A549 treated with CORT108297 at 1 μM for 4 hours (cell line): Measurements from ENCODE around the gene GMEB1. TPM values are rescaled to one million over a fixed set of nuclear protein-coding genes. Genes with fewer than 3 reads are reported as not detected.

Experiments used
- total RNA-seq: library from RNA; stranded (reverse); fragments of 200-300 nt; extraction: Qiagen RNA extraction; gene quantifications from 5 replicates; pipeline ENCODE4 v1.2.3, GENCODE V29; 2022

The GMEB1 gene, protein sequence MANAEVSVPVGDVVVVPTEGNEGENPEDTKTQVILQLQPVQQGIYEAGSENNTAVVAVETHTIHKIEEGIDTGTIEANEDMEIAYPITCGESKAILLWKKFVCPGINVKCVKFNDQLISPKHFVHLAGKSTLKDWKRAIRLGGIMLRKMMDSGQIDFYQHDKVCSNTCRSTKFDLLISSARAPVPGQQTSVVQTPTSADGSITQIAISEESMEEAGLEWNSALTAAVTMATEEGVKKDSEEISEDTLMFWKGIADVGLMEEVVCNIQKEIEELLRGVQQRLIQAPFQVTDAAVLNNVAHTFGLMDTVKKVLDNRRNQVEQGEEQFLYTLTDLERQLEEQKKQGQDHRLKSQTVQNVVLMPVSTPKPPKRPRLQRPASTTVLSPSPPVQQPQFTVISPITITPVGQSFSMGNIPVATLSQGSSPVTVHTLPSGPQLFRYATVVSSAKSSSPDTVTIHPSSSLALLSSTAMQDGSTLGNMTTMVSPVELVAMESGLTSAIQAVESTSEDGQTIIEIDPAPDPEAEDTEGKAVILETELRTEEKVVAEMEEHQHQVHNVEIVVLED
- 5.6 to 6.4 TPM (median 6.2 TPM) in 5 replicates for total RNA-seq

GRCh38 chr1:28668191-28668955 lies at the start of gene GMEB1:
TSS of gene GMEB1 (plus strand) at chr1:28668784. CDS start at chr1:28683613, 14,829 bp downstream.

GRCh38 chr1:28642847-28643635 lies 25.5 kb upstream of the GMEB1 start, which contains the start of gene TAF12:
TSS of gene TAF12 (minus strand) at chr1:28643067. CDS start at chr1:28622081, 20,986 bp downstream.

DNA sequence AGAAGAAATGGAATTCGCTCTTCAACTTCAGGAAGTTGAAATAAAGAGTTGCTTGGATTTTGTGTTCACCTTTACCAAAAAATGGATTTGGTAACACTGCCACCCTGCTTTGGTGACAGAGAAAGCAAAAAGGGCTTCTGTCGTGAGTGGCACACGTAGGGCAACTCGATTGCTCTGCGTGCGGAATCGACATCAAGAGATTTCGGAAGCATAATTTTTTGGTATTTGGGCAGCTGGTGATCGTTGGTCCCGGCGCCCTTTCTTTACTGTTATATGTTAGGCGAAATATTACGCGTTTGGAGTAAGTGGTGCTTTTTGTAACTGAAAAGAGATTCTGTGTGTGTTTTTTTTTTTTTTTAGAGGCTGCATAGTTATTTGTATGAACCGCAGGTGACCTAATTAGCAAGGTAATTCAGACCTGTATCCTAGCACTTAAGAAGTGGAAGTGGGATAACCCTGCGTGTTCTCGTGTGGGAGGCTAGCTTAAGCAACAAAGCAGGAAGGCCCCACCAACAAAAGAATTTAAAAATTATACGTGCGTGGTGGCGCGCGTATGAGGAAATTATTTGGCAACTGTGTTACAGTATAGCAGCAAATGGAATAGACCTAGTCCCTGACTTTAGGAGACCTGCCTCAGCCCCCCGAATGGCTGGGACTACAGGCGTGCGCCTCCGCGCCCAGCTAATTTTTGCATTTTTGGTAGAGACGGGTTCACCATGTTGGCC lies 19.9 kb upstream of the GMEB1 start, which contains the start of gene RNU11:
Gene RNU11, plus strand, starts transcription at position 127 of the 725 bp plus-strand sequence.

GRCh38 chr1:28736450-28737306 lies 68.1 kb downstream of the GMEB1 start, which contains the start of gene YTHDF2:
TSS of gene YTHDF2 (plus strand) at chr1:28736940. CDS start at chr1:28737121, 181 bp downstream.

Other genes starting within 250 kb of the GMEB1 start
- gene RCC1, start 162.7 kb upstream of the GMEB1 start, total RNA-seq: 73.2 to 85.0 TPM (median 82.2 TPM) in 5 replicates
- gene TRNAU1AP, start 115.7 kb upstream of the GMEB1 start, total RNA-seq: 18.3 to 25.2 TPM (median 21.0 TPM) in 5 replicates
- 2.0 to 2.8 TPM (median 2.4 TPM) in 5 replicates for gene RAB42, start 76.5 kb upstream of the GMEB1 start, total RNA-seq
- gene TAF12, start 25.7 kb upstream of the GMEB1 start, total RNA-seq: 13.4 to 13.9 TPM (median 13.6 TPM) in 5 replicates
- not detected in 5 replicates for gene RNU11, start 20.2 kb upstream of the GMEB1 start, total RNA-seq
- gene YTHDF2, start 68.2 kb downstream of the GMEB1 start, total RNA-seq: 50.0 to 60.2 TPM (median 54.9 TPM) in 5 replicates
- 0.02 to 0.07 TPM (median 0.05 TPM) in 5 replicates for gene OPRD1, start 143.4 kb downstream of the GMEB1 start, total RNA-seq
- gene EPB41, start 245.8 kb downstream of the GMEB1 start, total RNA-seq: 3.7 to 5.1 TPM (median 4.5 TPM) in 5 replicates